GM18873 (cell line): ENCODE results near the gene SUGP2.

Experiments used
- ATAC-seq: cut with Tn5 transposase; IDR thresholded peaks from one replicate; pipeline ENCODE4 v1.9.1; 2021; ENCODE audit warnings: mild to moderate bottlenecking, moderate library complexity, moderate number of reproducible peaks; ENCODE audit not compliant: unreplicated experiment, low FRiP score

Gene SUGP2

GRCh38 chr19:18995804-18996241 is 37.5 kb downstream of the SUGP2 start:
- ATAC-seq, result no peak

GRCh38 chr19:18993115-18993514 is 40.2 kb downstream of the SUGP2 start:
- no peak for ATAC-seq

- no peak for ATAC-seq
These were observed 40.6 kb downstream of the SUGP2 start for GRCh38 chr19:18992696-18993095.

DNA sequence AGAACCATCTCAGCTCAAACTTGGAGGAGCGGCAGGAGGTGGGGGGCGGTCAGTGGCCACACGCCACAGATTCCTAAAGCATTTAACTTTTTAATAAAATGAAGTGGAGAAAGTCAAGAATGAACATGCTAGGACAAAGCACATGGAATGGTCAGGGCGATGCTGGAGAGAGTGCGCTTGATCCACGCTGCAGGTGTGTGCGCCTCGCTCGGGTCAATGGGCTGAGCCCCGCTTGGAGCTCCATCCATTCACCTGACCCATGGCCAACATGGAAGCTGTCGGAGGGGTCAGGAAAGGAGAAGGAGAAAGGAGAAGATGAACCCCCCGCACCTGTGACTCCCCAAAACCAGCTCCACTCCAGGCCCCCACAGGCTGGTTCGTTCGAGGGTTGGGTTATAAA is 41.8 kb downstream of the SUGP2 start:
- ATAC-seq, result no peak

GRCh38 chr19:18991006-18991405 is 42.3 kb downstream of the SUGP2 start:
- no peak for ATAC-seq

GRCh38 chr19:18990128-18990708 is 43.1 kb downstream of the SUGP2 start:
- ATAC-seq, result no peak

- no peak for ATAC-seq
These were observed 44.0 kb downstream of the SUGP2 start for GRCh38 chr19:18989316-18989715.

- no peak for ATAC-seq
These were observed 45.9 kb downstream of the SUGP2 start for GRCh38 chr19:18987456-18987855.

DNA sequence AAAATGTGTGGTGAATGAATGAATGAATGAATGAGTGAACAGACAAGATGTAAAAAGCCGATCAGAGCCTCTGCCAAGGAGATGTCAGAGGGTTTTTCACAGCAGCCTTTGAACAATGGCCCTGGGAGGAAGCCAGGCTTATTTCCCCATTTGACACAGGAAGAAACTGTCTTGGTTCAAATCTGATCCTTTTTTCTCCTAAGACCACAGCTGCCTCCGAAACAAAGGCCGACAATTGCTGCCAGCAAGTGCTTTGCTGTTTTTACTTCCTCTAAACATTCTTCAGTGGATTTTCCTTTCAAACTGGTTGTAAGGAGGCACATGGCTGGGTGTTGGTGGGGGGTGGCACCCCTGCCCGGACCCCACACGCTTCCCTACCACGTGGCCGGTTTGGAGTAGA is 48.1 kb downstream of the SUGP2 start:
- ATAC-seq, result no peak

- ATAC-seq, result no peak
These were observed 49.1 kb downstream of the SUGP2 start for GRCh38 chr19:18984251-18984650.

GRCh38 chr19:18982669-18983068 is 50.6 kb downstream of the SUGP2 start:
- no peak for ATAC-seq

- ATAC-seq, result no peak
These were observed 52.8 kb downstream of the SUGP2 start for GRCh38 chr19:18980432-18981020.

- ATAC-seq, result no peak
These were observed 54.7 kb downstream of the SUGP2 start for GRCh38 chr19:18978616-18979015.

DNA sequence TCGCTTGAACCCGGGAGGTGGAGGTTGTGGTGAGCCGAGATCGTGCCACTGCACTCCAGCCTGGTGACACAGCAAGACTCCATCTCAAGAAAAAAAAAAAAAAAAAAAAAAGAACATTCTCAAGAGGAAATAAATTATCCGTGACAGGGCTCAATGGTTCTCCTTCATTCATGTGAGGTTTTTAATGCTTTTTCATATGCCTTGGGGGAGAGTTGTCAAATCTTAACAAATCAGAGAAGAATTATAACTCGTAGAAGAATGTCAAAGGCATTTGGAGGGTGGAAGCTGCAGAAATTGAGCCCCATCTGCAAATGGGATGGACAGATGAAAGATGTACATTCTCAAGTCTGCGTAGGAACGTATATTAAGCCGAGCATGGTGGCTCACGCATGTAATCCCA is 57.4 kb downstream of the SUGP2 start:
- ATAC-seq, result no peak

DNA sequence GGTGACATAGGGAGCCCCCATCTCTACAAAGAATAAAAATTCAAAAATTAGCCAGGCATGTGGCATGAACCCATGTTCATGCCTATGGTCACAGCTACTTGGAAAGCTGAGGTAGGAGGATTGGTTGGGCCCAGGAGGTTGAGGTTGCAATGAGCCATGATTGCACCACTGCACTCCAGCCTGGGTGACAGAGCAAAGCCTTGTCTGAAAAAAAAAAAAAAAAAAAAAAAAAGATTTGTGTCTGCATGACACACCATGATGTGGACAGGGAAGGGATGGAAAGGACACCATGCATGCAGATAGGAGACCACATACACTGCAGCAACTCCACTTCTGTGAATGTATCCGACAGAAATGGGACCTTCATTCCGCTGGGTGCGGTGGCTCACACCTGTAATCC is 58.3 kb downstream of the SUGP2 start:
- no peak for ATAC-seq

- ATAC-seq, result no peak
These were observed 60.5 kb downstream of the SUGP2 start for GRCh38 chr19:18972851-18973250.

- ATAC-seq, result no peak
These were observed 61.0 kb downstream of the SUGP2 start for GRCh38 chr19:18972301-18972811.

GRCh38 chr19:18969931-18970659 is 63.2 kb downstream of the SUGP2 start:
- no peak for ATAC-seq

GRCh38 chr19:18967358-18968146 is 65.8 kb downstream of the SUGP2 start:
- ATAC-seq, result no peak

- no peak for ATAC-seq
These were observed 67.0 kb downstream of the SUGP2 start for GRCh38 chr19:18966307-18966706.

DNA sequence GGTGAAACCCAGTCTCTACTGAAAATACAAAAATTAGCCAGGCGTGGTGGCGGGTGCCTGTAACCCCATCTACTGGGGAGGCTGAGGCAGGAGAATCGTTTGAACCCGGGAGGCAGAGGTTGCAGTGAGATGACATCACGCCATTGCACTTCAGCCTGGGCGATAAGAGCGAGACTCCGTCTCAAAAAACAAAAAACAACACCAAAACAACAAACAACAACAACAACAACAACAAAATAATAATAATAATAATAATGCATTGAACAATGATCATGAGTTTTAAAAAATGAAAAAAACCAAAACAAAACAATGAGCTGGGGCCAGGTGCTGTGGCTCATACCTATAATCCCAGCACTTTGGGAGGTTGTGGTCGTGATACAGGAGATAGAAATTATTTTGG is 69.2 kb downstream of the SUGP2 start:
- no peak for ATAC-seq
